Putamen (tissue), 1 donor: Measurements from ENCODE around the gene FOXS1.

Experiments
- DNase-seq: peaks from one replicate; pipeline ENCODE4 v3.0.0-alpha.2; 2016; ENCODE audit warnings: low spot score

Gene FOXS1

DNA sequence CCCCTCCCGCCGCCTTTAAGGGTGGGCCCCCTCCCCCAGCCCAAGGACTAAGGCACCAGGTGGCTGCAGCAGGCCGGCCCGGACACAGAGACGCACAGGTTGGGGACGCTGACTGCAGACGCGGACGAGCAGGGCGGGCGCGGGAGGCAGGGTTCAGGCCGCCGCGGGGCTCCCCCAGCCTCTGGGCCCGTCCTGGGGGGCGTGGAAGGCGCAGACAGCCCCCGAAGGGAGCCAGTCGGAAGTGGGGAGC, 15.7 kb upstream of the FOXS1 start:
- no peak for DNase-seq

DNA sequence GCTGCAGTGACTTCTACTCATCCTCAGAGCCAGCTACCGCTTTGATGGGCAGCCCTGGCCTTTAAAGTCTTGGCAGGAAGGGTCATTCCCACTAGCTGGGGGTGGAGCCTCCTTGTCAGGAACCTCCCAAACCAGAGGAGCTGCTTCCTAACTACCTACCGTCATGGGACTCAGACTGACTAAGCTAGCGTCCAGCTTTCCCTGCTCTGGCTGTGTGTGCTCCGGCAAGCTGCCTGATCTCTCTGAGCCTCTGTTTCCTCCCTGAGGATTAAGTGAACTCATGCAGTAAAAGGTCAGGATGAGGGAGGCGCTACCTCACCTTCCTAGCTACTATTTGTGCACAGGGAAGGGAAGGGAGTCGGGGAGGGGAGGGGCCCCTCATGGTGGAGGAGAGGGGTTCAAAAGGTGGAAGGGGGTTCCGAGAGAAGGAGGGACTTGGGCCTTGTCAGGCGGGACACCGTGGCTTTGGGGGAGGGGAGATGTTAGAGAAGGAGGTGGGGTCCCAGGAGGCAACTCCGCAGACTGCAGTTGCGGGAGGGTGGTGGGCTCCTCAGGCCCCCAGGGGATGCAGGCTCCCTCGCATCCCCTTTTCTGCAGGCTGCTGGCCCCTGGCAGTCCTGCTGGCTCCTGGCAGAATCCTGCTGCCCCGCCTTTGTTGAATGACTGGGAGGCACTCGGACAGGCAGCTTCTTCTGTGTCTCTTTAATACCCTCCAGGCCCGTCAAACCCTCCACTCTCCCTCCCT, 15.2 kb upstream of the FOXS1 start:
- DNase-seq = no peak

DNA sequence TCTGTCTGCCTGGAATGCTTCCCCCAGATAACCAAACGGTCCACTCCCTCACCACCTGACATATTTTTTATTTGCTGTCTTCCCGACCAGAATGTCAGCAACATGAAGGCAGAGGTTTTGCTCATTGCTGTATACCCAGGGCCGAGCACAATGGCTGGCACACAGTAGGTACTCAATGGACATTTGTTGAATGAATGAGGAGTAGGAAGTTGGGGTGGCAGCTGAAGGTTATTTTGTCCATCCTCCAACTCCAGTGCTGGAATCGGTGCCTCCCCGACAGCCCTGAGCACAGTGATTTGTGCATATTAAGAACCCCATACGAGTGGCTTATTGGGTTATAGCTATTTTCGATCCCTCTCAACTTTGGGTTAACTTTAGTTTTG, 14.6 kb upstream of the FOXS1 start:
- DNase-seq = no peak

DNA sequence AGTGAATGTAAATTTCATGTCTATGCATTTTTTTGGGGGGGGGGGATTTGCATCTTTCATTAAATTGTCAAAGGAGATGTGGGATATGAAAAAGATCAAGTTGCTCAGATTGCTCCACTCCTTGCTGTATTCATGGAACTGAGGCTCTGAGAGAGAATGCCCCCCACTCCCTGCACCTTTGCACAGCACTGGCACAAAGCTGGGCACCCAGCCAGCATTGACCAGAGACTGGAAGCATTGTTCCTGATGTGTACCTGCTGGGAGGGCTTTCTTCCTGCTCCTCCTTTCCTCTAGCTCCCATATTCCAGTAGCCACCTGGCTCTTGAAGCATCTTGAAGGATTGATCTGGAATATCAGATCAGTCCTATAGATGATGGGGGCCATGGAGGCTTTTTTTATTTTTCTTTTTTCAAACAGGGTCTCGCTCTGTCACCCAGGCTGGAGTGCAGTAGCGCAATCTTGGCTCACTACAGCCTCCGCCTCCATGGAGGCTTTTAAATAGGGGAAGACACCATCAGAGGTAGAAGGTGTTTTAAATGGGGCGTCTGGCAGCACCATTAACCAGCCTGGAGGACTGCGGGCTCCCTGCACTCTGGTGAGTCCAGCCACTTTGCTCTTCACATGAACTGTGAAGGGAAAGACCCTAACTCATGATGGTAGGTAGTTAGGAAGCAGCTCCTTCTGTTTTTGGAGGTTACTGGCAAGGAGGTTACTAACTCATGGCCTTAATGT, 14.0 kb upstream of the FOXS1 start:
- no peak for DNase-seq

DNA sequence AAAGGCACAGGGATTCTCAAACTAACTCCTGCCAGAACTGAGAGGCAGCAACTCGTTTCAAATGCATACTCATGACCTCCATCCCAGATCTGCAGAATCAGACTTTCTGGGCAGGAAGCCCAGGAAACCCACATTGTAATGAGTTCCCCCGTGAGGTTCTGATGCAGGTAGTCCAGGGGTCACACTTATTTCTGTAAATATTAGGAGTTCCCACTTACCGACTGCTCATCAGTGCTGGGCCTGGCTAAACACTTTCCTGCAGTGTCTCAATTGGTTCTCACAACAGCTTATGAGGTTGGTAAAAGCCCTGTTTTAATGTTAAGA, 13.3 kb upstream of the FOXS1 start:
- DNase-seq = no peak

DNA sequence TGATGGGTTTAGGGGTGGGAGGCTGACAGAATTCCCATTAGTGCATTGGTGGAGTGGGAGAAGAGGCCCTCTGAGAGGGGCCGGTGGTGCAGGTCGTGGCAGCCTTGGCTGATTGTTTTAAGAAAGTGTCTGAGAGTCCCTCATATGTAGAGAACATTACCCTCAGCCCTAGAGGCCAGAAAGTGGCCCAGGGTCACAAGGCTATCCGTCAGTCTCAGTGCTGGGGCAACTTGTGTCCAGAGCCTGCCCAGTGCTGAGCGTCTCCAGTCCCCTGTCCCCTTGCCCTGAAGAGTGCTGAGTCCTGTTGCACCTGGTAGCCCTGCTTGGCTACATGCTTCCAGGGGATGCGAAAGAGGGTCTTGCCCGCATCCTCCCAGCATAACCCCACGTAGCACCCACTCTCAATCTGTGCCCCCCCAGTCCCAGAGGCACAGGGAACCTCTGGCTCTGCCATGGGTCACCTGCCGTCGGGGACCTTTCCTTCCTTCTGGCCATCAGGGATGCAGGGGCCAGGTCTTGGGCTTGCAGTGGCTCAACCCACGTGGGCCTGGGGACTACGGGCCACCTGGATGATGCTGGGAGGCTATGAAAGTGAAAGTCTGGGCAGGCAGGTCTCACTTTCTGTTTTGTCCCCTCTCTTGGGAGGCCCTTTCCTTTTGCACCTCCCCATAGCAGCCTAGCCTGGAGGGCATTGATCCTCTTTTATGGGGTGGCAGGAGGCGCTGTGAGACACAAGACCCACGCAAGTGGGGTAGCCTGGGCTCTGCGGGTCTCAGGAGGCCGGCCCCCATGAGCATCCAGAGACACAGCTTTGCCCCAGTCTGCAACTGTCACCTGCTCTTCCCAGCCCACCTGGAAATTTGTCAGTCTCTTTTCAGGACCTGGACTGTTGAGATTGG, 12.7 kb upstream of the FOXS1 start:
- DNase-seq = no peak

DNA sequence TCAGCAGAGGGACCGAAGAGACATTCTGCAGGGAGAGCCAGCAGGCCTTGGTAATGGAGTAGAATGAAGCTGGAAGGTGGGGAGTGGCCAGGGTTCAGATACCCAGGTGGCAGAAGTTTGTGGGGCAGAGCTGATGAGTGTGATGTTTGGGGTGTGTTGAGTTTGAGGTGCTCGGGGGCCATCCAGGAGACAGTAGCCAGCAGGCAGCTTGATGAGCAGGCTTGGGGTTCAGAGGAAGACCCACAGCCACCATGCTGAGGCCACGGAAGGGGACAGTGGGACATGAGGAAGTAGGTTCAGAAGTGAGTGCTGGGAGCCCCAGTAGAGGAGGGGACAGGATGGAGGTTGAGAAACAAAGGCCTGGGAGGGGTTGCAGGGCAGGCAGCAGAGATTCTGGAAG, 11.1 kb upstream of the FOXS1 start:
- DNase-seq = no peak

DNA sequence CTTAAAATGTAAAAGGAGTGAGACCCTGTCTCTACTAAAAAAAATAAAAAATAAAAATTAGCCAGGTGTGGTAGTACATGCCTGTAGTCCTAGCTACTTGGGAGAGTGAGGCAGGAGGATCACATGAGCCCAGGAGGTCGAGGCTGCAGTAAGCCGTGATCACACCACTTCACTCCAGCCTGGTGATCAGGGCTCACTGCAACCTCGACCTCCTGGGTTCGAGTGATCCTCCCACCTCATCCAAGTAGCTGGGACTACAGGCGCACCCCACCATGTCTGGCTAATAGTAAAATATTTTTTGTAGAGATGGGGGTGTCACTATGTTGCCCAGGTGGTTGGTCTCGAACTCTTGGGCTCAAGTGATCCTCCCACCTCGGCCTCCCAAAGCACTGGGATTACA, 8.1 kb upstream of the FOXS1 start:
- DNase-seq = no peak

DNA sequence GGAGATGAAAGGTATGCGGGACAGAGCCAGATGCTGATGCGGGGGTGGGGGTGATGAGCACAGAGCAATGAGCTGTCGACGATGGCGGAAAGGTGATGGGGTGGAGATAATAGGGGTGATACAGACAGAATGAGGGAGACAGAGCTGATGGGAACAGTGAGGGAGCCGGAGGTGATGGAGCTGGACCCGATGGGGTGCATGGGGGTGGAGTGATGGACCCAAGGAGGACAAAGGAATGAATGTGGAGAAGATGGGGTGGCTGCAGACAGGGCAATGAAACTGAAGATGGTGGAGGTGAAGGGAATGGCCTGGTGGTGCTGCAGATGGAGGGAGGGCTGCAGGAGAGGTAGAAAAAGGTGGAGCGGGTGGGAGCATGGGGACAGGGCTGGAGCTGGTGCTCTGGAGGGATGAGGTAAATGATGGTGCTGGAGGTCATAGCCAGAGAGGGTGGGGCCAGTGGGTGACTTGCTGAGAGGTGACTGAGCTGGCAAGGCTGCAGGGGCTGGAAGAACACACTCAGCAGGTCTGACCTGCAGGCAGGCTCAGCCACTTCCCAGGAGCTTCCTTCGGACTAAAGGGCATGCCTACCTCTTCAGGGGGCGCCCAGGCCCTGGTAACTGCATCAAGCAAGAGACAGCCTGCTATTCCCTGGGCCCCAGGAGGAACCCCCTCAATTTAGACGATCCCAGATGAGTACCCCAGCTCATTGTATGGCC, 6.0 kb upstream of the FOXS1 start:
- no peak for DNase-seq

DNA sequence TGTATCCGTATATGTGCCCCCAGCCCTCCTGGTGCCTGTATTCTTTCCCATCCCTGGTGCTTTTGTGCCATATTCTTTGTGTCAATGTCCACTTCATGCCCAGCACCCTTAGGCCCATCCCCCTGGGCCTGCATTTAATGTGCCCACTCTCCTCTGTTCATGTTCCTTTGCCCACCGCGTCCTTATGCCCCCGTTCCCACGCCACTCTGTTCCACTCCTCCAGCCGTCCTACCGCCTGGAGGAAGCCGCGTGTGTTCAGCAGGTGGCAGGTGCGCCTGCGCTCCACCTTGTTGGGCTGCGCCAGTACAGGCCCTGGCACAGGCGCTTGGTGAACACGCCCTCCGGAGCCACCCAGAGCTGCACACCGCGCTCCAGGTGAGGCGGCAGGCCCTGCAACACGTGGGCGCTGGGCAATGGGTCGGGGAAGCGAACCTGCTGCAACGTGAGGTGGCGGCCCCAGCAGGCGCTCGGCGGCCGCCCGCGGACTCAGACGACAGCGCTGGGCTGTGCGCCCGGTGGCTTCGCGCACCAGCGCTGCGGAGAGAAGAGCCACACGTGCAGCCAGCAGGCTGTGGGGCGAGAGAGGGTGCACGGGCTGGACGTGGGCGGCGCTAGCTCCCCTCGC, 4.0 kb upstream of the FOXS1 start:
- DNase-seq = no peak

DNA sequence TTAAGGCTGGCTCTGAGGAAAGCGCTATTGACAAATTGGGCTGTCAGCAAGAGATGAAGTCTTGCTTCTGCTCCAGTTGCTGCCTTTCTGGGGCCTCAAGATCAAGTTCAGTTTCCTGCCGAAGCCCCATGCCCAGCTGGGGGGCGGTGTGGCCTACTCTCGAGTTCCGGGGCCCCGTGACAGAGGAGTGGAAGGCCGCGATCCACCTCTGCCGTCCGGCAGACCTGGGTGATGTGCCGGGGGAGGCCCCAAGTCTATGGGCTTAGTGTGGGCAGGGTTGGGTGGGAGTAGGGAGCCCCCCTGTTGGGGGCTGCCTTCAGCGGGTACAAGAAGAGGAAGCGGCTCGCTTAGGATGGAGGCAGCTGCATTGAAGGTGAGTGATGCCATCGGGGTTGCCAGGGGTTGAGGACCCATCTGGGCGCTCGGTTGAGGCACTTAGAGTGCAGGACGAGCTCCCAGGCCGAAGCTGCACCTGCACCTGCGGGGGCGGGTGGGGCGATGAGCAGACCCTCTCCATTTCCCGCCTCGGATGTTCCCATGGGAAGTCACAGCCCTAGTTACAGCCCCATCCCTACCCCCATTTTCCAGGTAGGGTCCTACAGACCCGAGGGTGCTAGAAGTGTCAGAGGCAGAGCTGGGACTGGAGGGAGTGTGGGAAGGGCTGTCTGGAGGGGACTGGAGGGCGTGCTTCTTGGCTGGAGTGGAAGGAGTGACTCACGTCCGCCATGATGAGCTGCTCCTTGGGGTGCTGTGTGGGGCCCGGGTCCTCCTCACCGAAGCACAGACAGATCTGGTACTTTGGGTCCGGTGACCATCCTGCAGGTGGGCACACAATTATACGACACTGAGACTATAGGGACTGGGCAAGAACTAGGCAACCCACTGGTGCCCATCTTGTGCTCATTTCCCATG, 2.9 kb upstream of the FOXS1 start:
- DNase-seq = no peak

DNA sequence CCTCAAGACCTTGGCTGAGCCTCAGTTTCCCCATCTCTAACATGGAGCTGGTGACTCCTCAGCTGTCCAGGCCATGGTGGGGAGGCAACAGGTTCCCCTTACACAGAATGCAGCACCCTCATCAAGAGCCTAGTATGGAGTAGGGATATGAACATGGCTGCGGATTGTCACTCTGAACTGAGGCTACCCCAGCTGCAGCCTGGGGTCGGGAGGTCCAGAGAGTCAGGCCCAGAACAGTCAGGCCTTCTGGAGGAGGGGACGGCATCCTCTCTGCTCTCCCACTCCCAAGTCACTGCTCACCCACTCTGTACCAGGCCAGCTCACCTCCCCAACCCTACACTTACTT, 1.4 kb upstream of the FOXS1 start:
- DNase-seq = no peak

DNA sequence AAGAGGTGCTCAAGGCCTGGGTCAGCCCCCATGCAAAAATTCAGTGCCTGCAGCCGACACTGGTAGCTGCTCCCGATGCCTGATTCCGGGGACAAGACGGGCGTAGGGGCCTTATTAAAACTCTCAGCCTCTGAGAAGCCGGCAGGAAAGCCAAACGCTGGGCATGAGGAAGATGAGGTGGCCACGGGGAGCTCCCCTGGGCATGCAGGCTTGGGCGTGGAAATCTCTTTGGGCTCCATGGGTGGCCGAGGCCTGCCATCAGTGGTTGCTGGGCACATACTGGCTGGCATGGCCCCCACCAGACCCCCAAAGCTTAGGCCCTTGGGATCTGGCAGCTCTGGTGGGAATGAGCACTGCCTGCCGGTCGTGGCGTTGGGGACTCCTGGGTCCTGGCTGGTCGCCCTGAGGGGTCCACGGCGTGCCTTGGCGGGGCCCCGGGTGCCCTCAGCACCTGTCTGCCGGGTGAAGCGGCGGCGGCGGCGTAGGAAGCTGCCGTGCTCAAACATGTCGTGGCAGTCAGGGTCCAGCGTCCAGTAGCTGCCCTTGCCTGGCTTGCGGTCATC, 586 bp downstream of the FOXS1 start:
- DNase-seq = no peak

DNA sequence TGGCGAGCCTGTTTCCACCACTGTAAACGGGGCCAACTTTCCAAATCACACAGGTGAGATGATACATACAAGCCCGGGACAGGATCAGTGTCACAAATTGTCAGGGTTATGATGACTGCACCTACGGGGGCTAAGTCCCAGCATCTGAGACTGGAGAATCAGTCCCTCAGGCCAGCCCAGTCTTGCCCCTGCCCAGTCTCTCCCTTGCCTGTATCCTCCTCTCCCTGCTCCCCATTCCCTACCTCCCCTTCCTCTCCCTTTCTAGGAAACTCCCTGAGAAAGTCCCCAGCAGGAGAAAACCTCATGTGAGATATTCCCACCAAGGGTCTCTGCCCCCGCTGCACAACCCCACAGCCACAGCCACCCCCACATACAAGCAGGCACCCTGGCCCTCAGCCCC, 1.5 kb downstream of the FOXS1 start:
- no peak for DNase-seq

DNA sequence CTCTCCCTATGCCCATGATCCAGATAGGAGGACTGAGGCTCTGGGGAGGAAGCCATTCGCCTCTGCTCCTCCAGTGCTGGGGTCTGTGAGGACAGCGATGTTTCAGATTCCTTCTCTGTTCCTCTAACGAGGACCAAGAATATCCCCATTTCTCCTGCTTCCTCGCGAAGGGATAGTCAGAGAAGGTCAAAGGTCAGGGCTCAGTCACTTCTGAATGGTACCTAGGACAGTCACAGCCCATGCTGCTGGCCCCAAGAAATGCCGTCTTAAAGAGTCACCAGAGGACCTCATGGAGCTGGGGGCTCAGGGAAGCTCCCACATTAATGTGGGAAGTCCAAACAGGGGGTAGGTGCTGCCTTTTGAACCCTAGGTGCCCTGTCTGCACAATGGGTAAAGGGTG, 2.1 kb downstream of the FOXS1 start:
- no peak for DNase-seq

DNA sequence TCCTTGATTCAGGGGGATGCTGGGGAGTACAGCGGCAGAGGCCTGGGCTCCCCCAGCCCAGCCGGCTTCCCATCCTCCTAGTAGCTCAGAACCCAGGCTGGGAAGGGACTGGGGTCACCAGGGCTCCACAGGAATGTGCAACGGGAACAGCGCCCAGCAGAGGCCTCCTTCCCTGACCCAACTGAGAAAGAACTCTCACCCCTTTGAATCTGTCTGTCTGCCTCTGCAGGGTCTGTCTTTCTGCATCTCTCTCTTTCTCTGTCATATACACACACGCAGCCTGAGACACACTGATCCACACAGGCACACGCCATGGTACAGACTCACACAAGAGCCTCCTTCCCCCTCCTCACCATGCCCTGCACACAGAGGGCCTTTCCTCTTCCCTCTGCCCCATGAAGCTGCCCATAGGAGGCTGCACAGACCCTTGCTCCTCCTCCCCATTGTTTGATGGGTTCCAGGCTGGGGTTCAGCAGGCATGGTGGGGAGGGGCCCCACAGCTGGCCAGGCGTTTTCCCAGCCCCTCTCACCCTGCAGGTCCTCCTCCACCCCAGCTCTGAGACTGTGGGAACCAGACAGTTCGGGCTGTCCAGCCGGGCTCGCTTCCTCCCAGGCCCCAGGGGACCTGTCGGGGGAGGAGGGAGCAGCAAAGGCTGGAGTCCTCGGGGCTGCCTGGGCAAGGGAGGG, 2.8 kb downstream of the FOXS1 start:
- DNase-seq = no peak

DNA sequence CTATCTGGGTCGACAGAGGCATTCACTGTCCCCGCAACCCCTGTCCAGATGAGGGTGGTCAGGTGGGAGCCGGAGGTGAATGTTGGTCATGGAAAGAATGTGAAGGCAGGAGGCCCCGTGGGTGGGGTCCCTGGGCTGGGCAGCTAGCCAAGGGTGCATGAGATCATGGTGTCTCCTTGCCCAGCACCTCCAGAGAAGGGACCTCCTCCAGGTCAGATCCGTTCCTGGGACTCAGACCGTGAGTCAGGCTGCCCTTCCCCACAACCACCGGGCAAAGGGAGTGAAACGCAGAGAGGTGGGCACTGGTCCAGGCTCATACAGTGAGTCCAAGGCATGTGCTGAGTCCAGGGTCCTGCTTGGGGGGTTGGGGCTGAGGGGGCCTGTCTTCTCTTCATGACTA, 3.5 kb downstream of the FOXS1 start:
- DNase-seq = no peak

DNA sequence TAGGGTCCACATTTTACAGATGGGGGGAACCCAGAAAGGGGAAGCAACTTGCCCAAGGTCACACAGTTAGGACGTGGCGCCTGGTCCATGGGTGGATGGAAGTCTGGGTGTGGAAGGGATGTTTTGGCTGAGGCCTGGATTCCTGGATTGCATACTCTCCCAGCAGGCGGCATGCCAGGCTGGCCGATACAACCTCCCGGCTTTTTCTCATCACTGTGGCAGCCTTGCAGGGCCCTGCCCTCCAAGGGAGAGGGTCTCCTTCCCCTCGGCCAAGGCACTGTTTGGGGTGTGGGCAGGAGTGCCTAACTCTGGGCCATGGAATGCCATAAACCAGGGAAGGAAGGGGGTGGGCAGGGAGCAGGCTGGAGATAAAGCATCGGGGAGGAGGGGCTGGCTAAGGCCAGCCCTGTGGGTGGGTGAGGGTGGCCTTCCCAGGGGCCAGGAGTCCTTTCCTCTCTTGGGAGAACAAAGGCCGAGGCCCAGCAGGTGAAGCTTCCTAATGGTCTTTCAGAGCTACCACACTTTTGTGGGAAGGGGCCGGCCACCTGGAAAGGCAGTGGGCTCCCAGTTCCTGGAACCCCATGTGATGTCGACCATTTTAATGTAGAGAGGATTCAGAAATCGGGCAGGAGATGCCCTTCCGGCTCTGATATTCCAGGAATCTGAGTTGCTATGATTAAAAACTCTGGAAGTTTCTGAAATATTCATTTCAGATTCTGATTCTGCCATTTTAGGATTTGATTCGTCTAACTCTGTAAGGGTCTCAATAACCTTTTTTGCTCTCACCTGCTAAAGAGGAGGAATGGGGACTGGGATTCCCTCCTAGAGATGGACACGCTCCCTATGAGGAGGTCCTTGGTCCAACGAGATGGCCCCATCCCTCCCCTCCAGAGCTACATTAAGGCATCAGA, 4.2 kb downstream of the FOXS1 start:
- DNase-seq = no peak

DNA sequence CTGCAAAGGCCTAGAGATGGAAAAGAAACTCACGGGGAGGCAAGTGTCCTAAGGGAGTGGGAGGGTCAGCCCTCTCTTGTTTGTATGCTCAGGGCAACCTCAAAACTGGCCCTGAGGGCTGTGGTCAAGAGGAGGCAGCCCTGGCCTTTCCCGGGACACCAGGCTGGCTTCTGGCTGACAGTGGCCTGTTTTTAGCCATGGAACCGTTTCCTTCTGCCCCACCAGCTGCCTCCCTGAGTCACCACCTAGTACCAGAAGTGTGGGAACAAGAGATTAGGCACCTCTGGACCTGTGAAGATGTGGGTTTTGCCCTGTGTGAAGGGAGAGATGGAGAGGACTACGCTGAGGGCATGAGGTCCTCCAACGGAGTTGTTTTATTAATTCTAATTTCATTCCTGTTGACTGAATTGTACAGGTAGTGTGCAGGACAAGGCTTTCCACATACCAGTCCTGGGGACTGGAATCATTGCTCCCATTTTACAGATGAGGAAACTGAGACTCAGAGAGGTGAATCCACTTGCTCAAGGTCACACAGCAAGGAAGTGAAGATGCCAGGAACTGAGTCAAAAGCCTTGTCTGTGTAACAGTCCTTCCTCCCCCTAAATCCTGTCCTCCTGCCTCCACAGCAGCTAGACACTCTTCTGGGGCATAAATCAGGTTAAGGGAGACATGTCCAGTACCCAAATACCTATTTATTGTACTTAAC, 5.5 kb downstream of the FOXS1 start:
- no peak for DNase-seq
